Mesendoderm (in vitro differentiated cells): ENCODE data around the gene GRHPR.

ENCODE experiments used
- DNase-seq: peaks from one replicate; pipeline ENCODE4 v3.0.0; 2013
- H2AK5ac ChIP-seq: 2 replicates; pipeline ENCODE4 v1.6.1; 2013; ENCODE audit warnings: low read length, inconsistent platforms
- H2BK120ac ChIP-seq: 2 replicates; pipeline ENCODE4 v1.6.1; 2013; ENCODE audit warnings: low read depth, mild to moderate bottlenecking, low read length, moderate library complexity, mixed read lengths
- H2BK15ac ChIP-seq: replicated peaks from 2 replicates; pipeline ENCODE4 v1.6.1; 2013; ENCODE audit warnings: low read depth, mild to moderate bottlenecking, moderate library complexity
- H2BK5ac ChIP-seq: 2 replicates; pipeline ENCODE4 v1.6.1; 2013; ENCODE audit warnings: low read length, inconsistent platforms
- H3K18ac ChIP-seq: 2 replicates; pipeline ENCODE4 v1.6.1; 2013; ENCODE audit warnings: mild to moderate bottlenecking, low read length, mixed read lengths
- H3K23ac ChIP-seq: one replicate; pipeline ENCODE4 v1.6.1; 2013; ENCODE audit warnings: low read length
- H3K27ac ChIP-seq: 2 replicates; pipeline ENCODE4 v1.5.1; 2013; ENCODE audit warnings: low read depth, mild to moderate bottlenecking, inconsistent platforms, low read length, moderate library complexity
- H3K27me3 ChIP-seq: 2 replicates; pipeline ENCODE4 v1.6.1; 2013; ENCODE audit warnings: low read length, control low read depth, mild to moderate bottlenecking, inconsistent platforms; ENCODE audit not compliant: insufficient read depth, poor library complexity
- H3K36me3 ChIP-seq: 2 replicates; pipeline ENCODE4 v1.6.1; 2013; ENCODE audit warnings: low read length, inconsistent platforms; ENCODE audit not compliant: control insufficient read depth, insufficient read depth
- H3K4ac ChIP-seq: one replicate; pipeline ENCODE4 v1.6.1; 2013; ENCODE audit warnings: low read depth, mild to moderate bottlenecking, low read length, moderate library complexity
- H3K4me1 ChIP-seq: 2 replicates; pipeline ENCODE4 v1.6.1; 2013; ENCODE audit warnings: low read depth, low read length, inconsistent platforms; ENCODE audit not compliant: control insufficient read depth
- H3K4me2 ChIP-seq: 2 replicates; pipeline ENCODE4 v1.6.1; 2013; ENCODE audit warnings: low read length
- H3K4me3 ChIP-seq: 2 replicates; pipeline ENCODE4 v1.5.1; 2013; ENCODE audit warnings: mild to moderate bottlenecking, low read length
- H3K56ac ChIP-seq: one replicate; pipeline ENCODE4 v1.6.1; 2013; ENCODE audit warnings: low read length
- H3K79me1 ChIP-seq: 2 replicates; pipeline ENCODE4 v1.6.1; 2013; ENCODE audit warnings: low read length, inconsistent platforms
- H3K79me2 ChIP-seq: 2 replicates; pipeline ENCODE4 v1.6.1; 2013; ENCODE audit warnings: mild to moderate bottlenecking, low read length; ENCODE audit not compliant: control insufficient read depth, insufficient read depth
- H3K9ac ChIP-seq: 2 replicates; pipeline ENCODE4 v1.6.1; 2013; ENCODE audit warnings: low read length, inconsistent platforms
- H4K5ac ChIP-seq: one replicate; pipeline ENCODE4 v1.6.1; 2013; ENCODE audit warnings: low read length
- H4K8ac ChIP-seq: one replicate; pipeline ENCODE4 v1.6.1; 2013; ENCODE audit warnings: low read depth, mild to moderate bottlenecking, control low read depth, low read length, moderate library complexity
- WGBS: extraction: QIAGEN DNeasy Blood & Tissue Kit; methylation state at CpG from one replicate; pipeline ENCODE4 v1.1.7; 2013; ENCODE audit warnings: low lambda C conversion rate, missing lambda C conversion rate; ENCODE audit not compliant: insufficient coverage; ENCODE audit errors: extremely low coverage; 5-methylcytosine and 5-hydroxymethylcytosine counted together

The GRHPR gene

GRCh38 chr9:37445832-37446231 lies 23.3 kb downstream of the GRHPR start:
- Histone ChIP-seq H4K5ac (no peak overlapping the region), H3K27me3 (no peaks in the 10 kb centered on the region), H3K79me2 (peaks cover 27% of the 10 kb centered on the region), H3K4me2 (no peak overlapping the region), H4K8ac (no peak overlapping the region), H2BK120ac (no peak overlapping the region), H3K18ac (no peak overlapping the region), H2BK15ac (no peak overlapping the region), H2BK5ac (no peak overlapping the region), H2AK5ac (no peak overlapping the region), H3K79me1 (peaks cover 25% of the 10 kb centered on the region), H3K36me3 (peaks cover 9% of the 10 kb centered on the region), H3K9ac (no peak overlapping the region), H3K27ac (no peak overlapping the region), H3K4me1 (peaks cover 9% of the 10 kb centered on the region), H3K4ac (no peak overlapping the region), H3K4me3 (no peak overlapping the region), H3K56ac (no peak overlapping the region), H3K23ac (no peak overlapping the region)
- no CpG with 5 or more reads among the region's 6 CpGs for WGBS
- DNase-seq: no peak

GRCh38 chr9:37446401-37446800 lies 23.9 kb downstream of the GRHPR start:
- Histone ChIP-seq H3K18ac (no peak overlapping the region), H3K79me2 (peaks cover 30% of the 10 kb centered on the region), H3K23ac (no peak overlapping the region), H3K4me1 (peaks cover 9% of the 10 kb centered on the region), H3K4ac (no peak overlapping the region), H2BK15ac (no peak overlapping the region), H4K8ac (no peak overlapping the region), H3K79me1 (peaks cover 24% of the 10 kb centered on the region), H3K27me3 (no peaks in the 10 kb centered on the region), H2BK5ac (no peak overlapping the region), H3K36me3 (peaks cover 7% of the 10 kb centered on the region), H3K56ac (no peak overlapping the region), H3K9ac (no peak overlapping the region), H2BK120ac (no peak overlapping the region), H2AK5ac (no peak overlapping the region), H3K4me2 (no peak overlapping the region), H3K4me3 (no peak overlapping the region), H4K5ac (no peak overlapping the region), H3K27ac (no peak overlapping the region)
- no peak for DNase-seq
- WGBS: no CpG with 5 or more reads among the region's 4 CpGs

GRCh38 chr9:37447111-37447510 lies 24.6 kb downstream of the GRHPR start:
- H3K4ac ChIP-seq: no peak overlapping the region
- no peak overlapping the region for H3K4me2 ChIP-seq
- peaks cover 19% of the 10 kb centered on the region for H3K79me1 ChIP-seq
- peaks cover 1% of the 10 kb centered on the region for H3K36me3 ChIP-seq
- no peaks in the 10 kb centered on the region for H3K27me3 ChIP-seq
- H3K4me1 ChIP-seq: peaks cover 9% of the 10 kb centered on the region
- no peak overlapping the region for H3K27ac ChIP-seq
- H3K23ac ChIP-seq: no peak overlapping the region
- no peak overlapping the region for H2BK120ac ChIP-seq
- no peak overlapping the region for H3K18ac ChIP-seq
- H2BK15ac ChIP-seq: no peak overlapping the region
- H2AK5ac ChIP-seq: no peak overlapping the region
- no peak overlapping the region for H3K56ac ChIP-seq
- H3K4me3 ChIP-seq: no peak overlapping the region
- H3K9ac ChIP-seq: no peak overlapping the region
- H4K8ac ChIP-seq: no peak overlapping the region
- H2BK5ac ChIP-seq: no peak overlapping the region
- DNase-seq: peak; percentile 68
- no peak overlapping the region for H4K5ac ChIP-seq
- peaks cover 34% of the 10 kb centered on the region for H3K79me2 ChIP-seq

GRCh38 chr9:37449862-37450632 lies 27.6 kb downstream of the GRHPR start:
- H3K4me2 ChIP-seq: no peak overlapping the region
- no peak overlapping the region for H3K27ac ChIP-seq
- no peak overlapping the region for H2AK5ac ChIP-seq
- no peak overlapping the region for H3K56ac ChIP-seq
- no peak overlapping the region for H4K5ac ChIP-seq
- H3K4me1 ChIP-seq: peaks cover 9% of the 10 kb centered on the region
- WGBS: no CpG with 5 or more reads among the region's 12 CpGs
- no peak overlapping the region for H3K4ac ChIP-seq
- no peak overlapping the region for H3K23ac ChIP-seq
- H3K18ac ChIP-seq: no peak overlapping the region
- no peaks in the 10 kb centered on the region for H3K36me3 ChIP-seq
- H2BK120ac ChIP-seq: no peak overlapping the region
- peak; percentile 85 for DNase-seq
- no peak overlapping the region for H3K4me3 ChIP-seq
- H3K27me3 ChIP-seq: no peaks in the 10 kb centered on the region
- peak overlapping the region; percentile 8 for H3K9ac ChIP-seq
- H4K8ac ChIP-seq: no peak overlapping the region
- H3K79me2 ChIP-seq: peaks cover 46% of the 10 kb centered on the region
- no peak overlapping the region for H2BK5ac ChIP-seq
- peaks cover 21% of the 10 kb centered on the region for H3K79me1 ChIP-seq
- no peak overlapping the region for H2BK15ac ChIP-seq

- Histone ChIP-seq H3K4me3 (no peak overlapping the region), H3K18ac (no peak overlapping the region), H3K27me3 (no peaks in the 10 kb centered on the region), H3K4me2 (no peak overlapping the region), H3K27ac (no peak overlapping the region), H3K23ac (no peak overlapping the region), H2BK5ac (no peak overlapping the region), H3K79me1 (peaks cover 22% of the 10 kb centered on the region), H3K79me2 (peaks cover 50% of the 10 kb centered on the region), H3K4me1 (peaks cover 7% of the 10 kb centered on the region), H3K56ac (no peak overlapping the region), H4K8ac (no peak overlapping the region), H2BK15ac (no peak overlapping the region), H3K4ac (no peak overlapping the region), H2BK120ac (no peak overlapping the region), H3K36me3 (no peaks in the 10 kb centered on the region), H4K5ac (no peak overlapping the region), H3K9ac (no peak overlapping the region), H2AK5ac (no peak overlapping the region)
- no CpG with 5 or more reads among the region's 3 CpGs for WGBS
- DNase-seq: no peak
Measured at GRCh38 chr9:37451628-37452027, 29.1 kb downstream of the GRHPR start.

- no peak for DNase-seq
- peaks cover 56% of the 10 kb centered on the region for H3K79me2 ChIP-seq
- H2AK5ac ChIP-seq: no peak overlapping the region
- no peak overlapping the region for H2BK15ac ChIP-seq
- peaks cover 5% of the 10 kb centered on the region for H3K4me1 ChIP-seq
- no peak overlapping the region for H3K9ac ChIP-seq
- H3K4me2 ChIP-seq: no peak overlapping the region
- no peak overlapping the region for H4K8ac ChIP-seq
- H3K27me3 ChIP-seq: no peaks in the 10 kb centered on the region
- H3K23ac ChIP-seq: no peak overlapping the region
- no peak overlapping the region for H3K18ac ChIP-seq
- WGBS: no CpG with 5 or more reads among the region's 1 CpG
- H4K5ac ChIP-seq: no peak overlapping the region
- no peak overlapping the region for H3K4me3 ChIP-seq
- no peak overlapping the region for H3K56ac ChIP-seq
- no peak overlapping the region for H2BK120ac ChIP-seq
- no peak overlapping the region for H3K4ac ChIP-seq
- peaks cover 20% of the 10 kb centered on the region for H3K79me1 ChIP-seq
- no peaks in the 10 kb centered on the region for H3K36me3 ChIP-seq
- H3K27ac ChIP-seq: no peak overlapping the region
- H2BK5ac ChIP-seq: no peak overlapping the region
Measured at GRCh38 chr9:37452611-37453010, 30.1 kb downstream of the GRHPR start.
